H1 (cell line): Measurements from ENCODE around the gene KAT8. TPM values are rescaled to one million over a fixed set of nuclear protein-coding genes. Genes with fewer than 3 reads are reported as not detected.

Experiments used
- CBX5 ChIP-seq: fragments of 300-800, 300-1000 bp; sonication (generic); IDR thresholded peaks from 2 replicates; pipeline ENCODE4 v1.7.1; 2016; ENCODE audit warnings: antibody characterized with exemption, low read length, low read depth
- CTCF ChIP-seq, 3 experiments: IDR thresholded peaks; 1 replicate in 2 of 3; 2 replicates in 1 of 3; pipeline versions ENCODE4 v1.5.1 to v1.6.1; 2011; ENCODE audit warnings: low read length in 3 of 3, mild to moderate bottlenecking in 3 of 3, inconsistent platforms in 2 of 3, low read depth in 1 of 3, moderate library complexity in 1 of 3; ENCODE audit not compliant: insufficient read depth in 1 of 3; ENCODE audit errors: control extremely low read depth in 1 of 3
- JUND ChIP-seq: IDR thresholded peaks from 2 replicates; pipeline ENCODE4 v1.6.1; 2011; ENCODE audit warnings: mild to moderate bottlenecking, improper control_type of control experiment, low read length
- MAX ChIP-seq: IDR thresholded peaks from 2 replicates; pipeline ENCODE4 v1.6.1; 2012; ENCODE audit warnings: inconsistent platforms
- NANOG ChIP-seq: IDR thresholded peaks from 2 replicates; pipeline ENCODE4 v1.6.1; 2011; ENCODE audit warnings: low read length, low read depth, mild to moderate bottlenecking, inconsistent platforms; ENCODE audit not compliant: insufficient read depth, poor library complexity, severe bottlenecking
- PHF8 ChIP-seq: fragments of 200-600 bp; sonication (generic); conservative IDR thresholded peaks from 2 replicates; pipeline ENCODE4 v1.7.1; 2012; ENCODE audit warnings: low read depth, mild to moderate bottlenecking, inconsistent platforms, low read length, moderate library complexity
- POLR2AphosphoS5 ChIP-seq: IDR thresholded peaks from 2 replicates; pipeline ENCODE4 v1.6.1; 2011; ENCODE audit warnings: low read depth, low read length
- RXRA ChIP-seq: IDR thresholded peaks from 2 replicates; pipeline ENCODE4 v1.6.1; 2011; ENCODE audit warnings: low read depth, mild to moderate bottlenecking, low read length, moderate library complexity; ENCODE audit not compliant: insufficient read depth
- SIX5 ChIP-seq: IDR thresholded peaks from 2 replicates; pipeline ENCODE4 v1.6.1; 2011; ENCODE audit warnings: mild to moderate bottlenecking, low read depth, low read length
- SP4 ChIP-seq: IDR thresholded peaks from 2 replicates; pipeline ENCODE4 v1.6.1; 2012; ENCODE audit warnings: low read length, inconsistent platforms
- SUZ12 ChIP-seq: fragments of 200-600 bp; sonication (generic); IDR thresholded peaks from 2 replicates; pipeline ENCODE4 v1.6.1; 2012; ENCODE audit warnings: mild to moderate bottlenecking, inconsistent platforms, low read length, moderate library complexity, mixed read lengths
- TBP ChIP-seq: IDR thresholded peaks from 2 replicates; pipeline ENCODE4 v1.6.1; 2011; ENCODE audit warnings: low read depth, low read length, improper control_type of control experiment
- polyA plus RNA-seq, 7 experiments: library from polyadenylated mRNA; depleted of rRNA in 3 of 7; stranded (reverse) in 5 of 7; unstranded in 2 of 7; fragments of >200 nt in 5 of 7; fragments of 200-250 nt in 2 of 7; gene quantifications; 1 replicate in 5 of 7; 2 replicates in 1 of 7; 4 replicates in 1 of 7; pipeline versions ENCODE4 v1.2.1 to v1.2.3, GENCODE V29; 2011 to 2013; ENCODE audit warnings: missing spikeins in 2 of 7, mixed read lengths in 2 of 7
- total RNA-seq: library from RNA; stranded (reverse); fragmentation: NEBNext Ultra II Directional; extraction: Animal tissue kit (Norgen Biotek cat#: 25700); gene quantifications from 2 replicates; pipeline ENCODE4 v1.2.1, GENCODE V29; 2021

KAT8 gene
- total and polyA plus RNA-seq, 2 of the 8 experiments (the other 6 are each of a cell fraction or from before 2014, with no cell fraction given), result 52.6 to 61.6 TPM

GRCh38 chr16:31094088-31094423, 23.4 kb upstream of the KAT8 start (continued):
- TF ChIP-seq RXRA, result no peak
- TF ChIP-seq SIX5, result no peak
- TF ChIP-seq POLR2AphosphoS5, result no peak
- no peak for TF ChIP-seq JUND
- no peak for TF ChIP-seq CBX5
- peak; percentile 87 for TF ChIP-seq MAX
- no peak for TF ChIP-seq SP4
- no peak for TF ChIP-seq PHF8
- TF ChIP-seq NANOG, result no peak
- no peak for TF ChIP-seq TBP
- TF ChIP-seq SUZ12, result no peak
- no peak for TF ChIP-seq CTCF (IDR thresholded peaks at IDR 0.05; ENCODE audit: control extremely low read depth in 1 of 3, insufficient read depth in 1 of 3, low read depth in 1 of 3, low read length in 3 of 3)
